Fibroblast of the aortic adventitia (primary cell): Measurements from ENCODE around the gene TWF2. TPM values are rescaled to one million over a fixed set of nuclear protein-coding genes. Genes with fewer than 3 reads are reported as not detected.

ENCODE experiments used
- DNase-seq: peaks from one replicate; pipeline ENCODE4 v3.0.0-alpha.2; 2010; ENCODE audit warnings: low read depth
- H3K4me3 ChIP-seq: 2 replicates; pipeline ENCODE4 v1.5.1; 2011; ENCODE audit warnings: low read depth, mild to moderate bottlenecking, control low read depth, low read length, moderate library complexity
- total RNA-seq: library from RNA; depleted of rRNA; stranded (reverse); fragments of >200 nt; gene quantifications from 2 replicates; pipeline ENCODE4 v1.2.3, GENCODE V29; 2012; ENCODE audit warnings: low replicate concordance
- TF ChIP-seq, protein P1 (sequence below): IDR thresholded peaks from 2 replicates; pipeline ENCODE4 v1.5.1; 2011; ENCODE audit warnings: mild to moderate bottlenecking, low read length, control low read depth, inconsistent platforms; ENCODE audit not compliant: insufficient read depth

Gene TWF2
- total RNA-seq, 1 donor = 109 TPM

DNA sequence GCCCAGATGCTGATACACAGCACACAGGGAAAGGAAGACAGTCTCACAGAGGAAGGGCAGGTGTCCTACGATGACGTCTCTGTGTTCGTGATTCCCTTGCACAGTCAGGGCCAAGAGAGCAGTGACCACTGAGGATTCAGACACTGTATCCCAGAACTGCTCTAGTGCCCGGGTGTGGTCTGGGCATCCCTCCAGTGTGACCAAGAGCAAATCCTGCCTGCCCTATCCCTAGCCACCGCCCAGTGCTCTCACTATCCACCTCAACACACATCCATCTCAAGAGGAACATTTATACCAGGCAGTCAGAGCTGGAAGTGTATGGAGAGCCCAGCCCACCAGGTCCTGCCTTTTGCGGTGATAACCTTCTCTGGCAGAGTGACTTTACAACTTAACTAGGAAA is 10.7 kb upstream of the TWF2 start:
- TF ChIP-seq, protein P1, sequence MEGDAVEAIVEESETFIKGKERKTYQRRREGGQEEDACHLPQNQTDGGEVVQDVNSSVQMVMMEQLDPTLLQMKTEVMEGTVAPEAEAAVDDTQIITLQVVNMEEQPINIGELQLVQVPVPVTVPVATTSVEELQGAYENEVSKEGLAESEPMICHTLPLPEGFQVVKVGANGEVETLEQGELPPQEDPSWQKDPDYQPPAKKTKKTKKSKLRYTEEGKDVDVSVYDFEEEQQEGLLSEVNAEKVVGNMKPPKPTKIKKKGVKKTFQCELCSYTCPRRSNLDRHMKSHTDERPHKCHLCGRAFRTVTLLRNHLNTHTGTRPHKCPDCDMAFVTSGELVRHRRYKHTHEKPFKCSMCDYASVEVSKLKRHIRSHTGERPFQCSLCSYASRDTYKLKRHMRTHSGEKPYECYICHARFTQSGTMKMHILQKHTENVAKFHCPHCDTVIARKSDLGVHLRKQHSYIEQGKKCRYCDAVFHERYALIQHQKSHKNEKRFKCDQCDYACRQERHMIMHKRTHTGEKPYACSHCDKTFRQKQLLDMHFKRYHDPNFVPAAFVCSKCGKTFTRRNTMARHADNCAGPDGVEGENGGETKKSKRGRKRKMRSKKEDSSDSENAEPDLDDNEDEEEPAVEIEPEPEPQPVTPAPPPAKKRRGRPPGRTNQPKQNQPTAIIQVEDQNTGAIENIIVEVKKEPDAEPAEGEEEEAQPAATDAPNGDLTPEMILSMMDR = no peak
- no peak overlapping the region for H3K4me3 ChIP-seq
- no peak for DNase-seq

DNA sequence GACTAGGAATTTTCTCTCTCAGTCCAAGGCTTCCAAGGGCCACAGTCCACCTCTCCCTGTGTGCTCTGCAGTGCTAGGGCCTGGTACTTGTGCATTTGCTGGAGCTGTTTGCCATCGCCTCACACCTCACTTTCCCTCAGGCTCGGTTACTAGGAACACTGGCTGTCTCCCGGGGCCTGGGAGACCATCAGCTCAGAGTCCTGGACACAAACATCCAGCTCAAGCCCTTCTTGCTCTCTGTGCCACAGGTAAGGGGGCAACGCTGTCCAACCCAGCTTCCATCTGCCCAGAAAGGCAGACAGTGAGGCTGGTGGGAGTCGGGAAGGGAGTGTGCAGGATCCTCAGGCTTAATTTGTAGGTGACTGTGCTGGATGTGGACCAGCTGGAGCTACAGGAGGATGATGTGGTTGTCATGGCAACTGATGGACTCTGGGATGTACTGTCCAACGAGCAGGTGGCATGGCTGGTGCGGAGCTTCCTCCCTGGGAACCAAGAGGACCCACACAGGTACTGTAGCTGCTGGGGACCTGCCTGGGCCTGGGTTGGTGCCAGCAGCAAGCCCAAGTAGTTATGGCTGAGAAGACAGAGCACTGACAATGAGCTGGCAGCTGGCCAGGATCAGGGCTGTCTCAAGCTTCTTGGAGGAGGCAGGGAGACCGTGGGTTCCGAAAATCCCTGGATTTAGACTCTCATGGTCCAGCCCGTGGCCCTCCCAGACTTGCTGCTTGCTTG is 10.0 kb upstream of the TWF2 start:
- H3K4me3 ChIP-seq = no peak overlapping the region
- DNase-seq = no peak
- TF ChIP-seq, protein P1 = no peak

DNA sequence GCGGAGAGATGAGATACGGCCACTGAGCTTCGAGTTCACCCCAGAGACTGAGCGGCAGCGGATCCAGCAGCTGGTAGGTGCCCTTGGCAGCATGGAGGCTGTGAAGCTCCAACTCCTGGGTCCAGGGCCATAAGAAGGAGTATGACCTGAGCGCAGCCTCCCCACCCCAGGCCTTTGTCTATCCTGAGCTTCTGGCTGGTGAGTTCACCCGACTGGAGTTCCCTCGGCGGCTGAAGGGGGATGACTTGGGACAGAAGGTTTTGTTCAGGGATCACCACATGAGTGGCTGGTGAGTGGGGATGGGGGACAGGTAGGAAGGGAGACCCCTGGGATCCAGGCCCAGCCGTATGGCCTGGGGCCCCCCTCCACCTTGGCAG is 9.2 kb upstream of the TWF2 start:
- TF ChIP-seq, protein P1 = no peak
- H3K4me3 ChIP-seq = no peak overlapping the region
- DNase-seq = no peak

DNA sequence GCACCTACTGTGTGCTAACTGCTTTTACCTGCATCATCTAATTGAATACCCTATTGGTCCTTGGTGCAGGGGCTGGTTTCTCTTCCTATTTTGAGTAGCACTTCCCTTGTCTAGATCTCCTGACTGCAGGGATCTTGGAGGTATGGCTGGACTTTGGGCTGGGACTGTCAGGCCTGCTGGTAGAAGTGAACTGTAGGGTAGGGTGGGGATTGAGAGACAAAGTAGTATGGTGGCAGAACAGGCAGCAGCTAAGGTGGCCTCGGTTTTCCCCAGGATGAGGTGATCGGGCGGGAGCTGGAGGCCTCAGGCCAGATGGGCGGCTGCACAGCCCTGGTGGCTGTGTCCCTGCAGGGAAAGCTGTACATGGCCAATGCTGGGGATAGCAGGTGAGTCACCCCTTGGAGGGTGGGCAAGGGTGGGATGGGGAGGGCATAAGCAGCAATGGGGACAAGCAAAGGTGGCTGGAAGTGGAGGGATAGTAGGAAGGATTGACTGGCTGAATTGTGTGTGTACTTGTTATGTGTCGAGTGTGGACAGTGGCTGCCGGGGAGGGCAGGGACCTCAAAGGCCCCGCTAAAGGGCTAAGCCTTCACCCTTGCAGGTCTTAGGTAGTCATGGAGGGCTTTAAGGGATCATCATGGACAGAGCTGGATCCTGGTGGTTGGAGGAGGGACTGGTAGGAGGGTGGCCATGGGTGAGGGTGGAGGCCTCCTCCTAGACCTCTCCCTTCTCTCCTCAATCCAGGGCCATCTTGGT is 8.6 kb upstream of the TWF2 start:
- DNase-seq = no peak
- no peak overlapping the region for H3K4me3 ChIP-seq
- TF ChIP-seq, protein P1 = no peak

DNA sequence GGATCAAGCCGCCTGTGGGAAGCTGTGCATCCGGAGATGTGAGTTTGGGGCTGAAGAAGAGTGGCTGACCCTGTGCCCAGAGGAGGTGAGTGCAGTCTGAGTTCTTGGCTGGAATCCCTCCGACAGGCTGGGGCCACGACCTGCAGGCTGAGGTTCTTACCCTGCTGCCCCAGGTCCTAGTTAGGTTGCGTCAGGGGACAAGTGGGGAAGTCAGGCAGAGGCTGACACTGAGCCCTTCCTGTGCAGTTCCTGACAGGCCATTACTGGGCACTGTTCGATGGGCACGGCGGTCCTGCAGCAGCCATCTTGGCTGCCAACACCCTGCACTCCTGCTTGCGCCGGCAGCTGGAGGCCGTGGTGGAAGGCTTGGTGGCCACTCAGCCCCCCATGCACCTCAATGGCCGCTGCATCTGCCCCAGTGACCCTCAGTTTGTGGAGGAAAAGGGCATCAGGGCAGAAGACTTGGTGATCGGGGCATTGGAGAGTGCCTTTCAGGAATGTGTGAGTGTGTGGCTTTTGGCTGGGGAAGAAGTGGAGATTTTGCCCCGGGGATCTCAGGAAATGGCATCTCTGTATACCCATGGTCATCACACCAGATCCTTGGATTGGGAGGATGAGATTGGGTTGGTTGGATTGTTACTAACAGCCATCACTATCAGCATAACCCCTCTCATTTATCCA is 7.9 kb upstream of the TWF2 start:
- no peak for DNase-seq
- H3K4me3 ChIP-seq = peak overlapping the region; percentile 73
- TF ChIP-seq, protein P1 = no peak

DNA sequence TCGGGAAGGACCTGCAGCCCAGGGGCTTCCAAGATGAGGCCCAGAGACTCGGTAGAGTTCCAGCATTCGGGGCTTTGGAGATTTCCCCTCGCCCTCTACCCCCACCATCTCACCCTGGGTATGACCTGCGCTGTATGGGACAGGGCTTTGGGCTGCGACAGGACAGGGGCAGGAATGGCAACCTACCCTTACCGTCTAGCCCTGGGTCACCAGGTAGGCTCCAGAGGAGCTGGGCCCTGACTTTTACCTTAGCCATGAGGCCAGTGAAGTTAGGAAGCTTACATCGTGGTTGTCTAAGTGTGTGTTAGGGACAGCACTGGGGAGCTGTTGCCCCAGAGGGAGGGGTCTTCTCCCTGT is 7.3 kb upstream of the TWF2 start:
- TF ChIP-seq, protein P1 = no peak
- no peak for DNase-seq
- H3K4me3 ChIP-seq = peak overlapping the region; percentile 73
